Measurements from ENCODE around the gene CACNG5. TPM values are rescaled to one million over a fixed set of nuclear protein-coding genes. Genes with fewer than 3 reads are reported as not detected.
A peak's percentile ranks its signal among the peaks of the same experiment; 100 is the strongest.
"Not testable (repeated sequence)": the region's sequence is repeated elsewhere in the genome, so short reads cannot be mapped to it uniquely, and the experiment has no call there.

CACNG5 gene
- total RNA-seq, 1 experiment from 2014 or later = 0.21 TPM

DNA sequence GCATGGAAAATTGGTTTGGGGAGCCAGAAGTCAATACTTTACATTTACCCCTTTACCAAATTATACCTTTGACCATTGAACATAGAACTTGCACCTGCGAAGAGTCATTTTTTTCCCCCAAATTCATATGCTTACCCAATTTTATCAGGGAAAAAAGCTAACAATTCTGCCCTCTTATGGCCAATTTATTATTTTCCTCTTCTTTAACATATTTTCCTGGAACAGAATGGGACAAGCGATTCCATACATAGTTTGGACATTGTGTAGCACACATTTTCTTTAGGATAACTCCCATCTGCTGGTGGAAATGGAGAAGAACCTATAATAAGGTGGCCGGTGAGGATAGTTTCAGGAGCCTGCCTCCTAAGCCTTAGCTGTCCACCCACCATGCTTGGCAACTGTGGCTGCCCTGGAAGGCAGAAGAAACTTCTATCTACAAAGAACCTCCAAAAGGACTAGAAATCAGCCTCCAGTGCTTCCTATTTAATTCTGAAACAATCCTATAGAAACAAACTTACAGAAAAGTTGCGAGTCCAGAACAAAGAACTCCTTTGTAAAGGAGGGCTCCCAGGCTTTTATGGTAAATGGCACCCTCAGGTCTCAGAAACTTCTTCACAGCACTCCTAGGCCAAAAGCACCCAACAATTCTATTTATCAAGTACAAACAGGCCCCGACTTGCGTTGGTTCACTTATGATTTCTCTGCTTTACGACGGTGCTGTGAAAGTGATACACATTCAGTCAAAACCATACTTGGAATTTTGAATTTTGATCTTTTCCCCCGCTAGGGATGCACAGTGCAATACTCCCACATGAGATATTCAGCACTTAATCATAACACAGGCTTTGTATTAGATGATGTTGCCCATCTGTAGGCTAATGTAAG lies 65.5 kb downstream of the CACNG5 start:
- intact Hi-C loops (cut with micrococcal nuclease; ENCODE audit: unreplicated experiment) (no loop called here), in situ Hi-C loops (cut with HindIII; ENCODE audit: low pct_unique_long_range_greater_than_20kb, low sequenced_read_pairs) (no loop called here)
- TF ChIP-seq, protein P1, sequence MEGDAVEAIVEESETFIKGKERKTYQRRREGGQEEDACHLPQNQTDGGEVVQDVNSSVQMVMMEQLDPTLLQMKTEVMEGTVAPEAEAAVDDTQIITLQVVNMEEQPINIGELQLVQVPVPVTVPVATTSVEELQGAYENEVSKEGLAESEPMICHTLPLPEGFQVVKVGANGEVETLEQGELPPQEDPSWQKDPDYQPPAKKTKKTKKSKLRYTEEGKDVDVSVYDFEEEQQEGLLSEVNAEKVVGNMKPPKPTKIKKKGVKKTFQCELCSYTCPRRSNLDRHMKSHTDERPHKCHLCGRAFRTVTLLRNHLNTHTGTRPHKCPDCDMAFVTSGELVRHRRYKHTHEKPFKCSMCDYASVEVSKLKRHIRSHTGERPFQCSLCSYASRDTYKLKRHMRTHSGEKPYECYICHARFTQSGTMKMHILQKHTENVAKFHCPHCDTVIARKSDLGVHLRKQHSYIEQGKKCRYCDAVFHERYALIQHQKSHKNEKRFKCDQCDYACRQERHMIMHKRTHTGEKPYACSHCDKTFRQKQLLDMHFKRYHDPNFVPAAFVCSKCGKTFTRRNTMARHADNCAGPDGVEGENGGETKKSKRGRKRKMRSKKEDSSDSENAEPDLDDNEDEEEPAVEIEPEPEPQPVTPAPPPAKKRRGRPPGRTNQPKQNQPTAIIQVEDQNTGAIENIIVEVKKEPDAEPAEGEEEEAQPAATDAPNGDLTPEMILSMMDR (IDR thresholded peaks at IDR 0.05) = peak; percentile 54; the same call in 1 of the 2 replicates
- no peak for TF ChIP-seq TCF7L2 (IDR thresholded peaks at IDR 0.05; ENCODE audit: low read depth, low read length)
- no peak for TF ChIP-seq POLR2AphosphoS5 (IDR thresholded peaks at IDR 0.05; ENCODE audit: low read depth, low read length)
- TF ChIP-seq SIN3A (IDR thresholded peaks at IDR 0.05; ENCODE audit: borderline replicate concordance, insufficient read depth, low read depth, low read length) = no peak
- no peaks in the 10 kb centered on the region for H3K9me3 ChIP-seq (ENCODE audit: control insufficient read depth, insufficient read depth, low read depth, low read length)
- ChIA-PET POLR2A (no interaction called here), CTCF (interaction anchor here (0.7 to 0.8 kb wide), 2 partner anchors 172 to 569 kb away, joined by 3 to 4 read pairs; no protein-coding TSS in a partner anchor)
- BruUV-seq (replicated peaks) = no TSS peak
- ATAC-seq (no peak; the same call in 1 of the 2 replicates), DNase-seq (ENCODE audit: low read depth, low spot score) (no peak)
- H3K4me3 ChIP-seq (ENCODE audit: low read depth in 2 of 2, low read length in 2 of 2) = no peak overlapping the region
- no peak overlapping the region for H3K27ac ChIP-seq (ENCODE audit: low read length)
- peaks cover 2% of the 10 kb centered on the region; the same call in 1 of the 2 replicates for H3K4me1 ChIP-seq (ENCODE audit: control insufficient read depth, insufficient read depth, low read length)
- H3K36me3 ChIP-seq (ENCODE audit: control insufficient read depth, insufficient read depth, low read length) = no peaks in the 10 kb centered on the region
- no peaks in the 10 kb centered on the region for H3K27me3 ChIP-seq (ENCODE audit: control insufficient read depth, insufficient read depth, low read length)

DNA sequence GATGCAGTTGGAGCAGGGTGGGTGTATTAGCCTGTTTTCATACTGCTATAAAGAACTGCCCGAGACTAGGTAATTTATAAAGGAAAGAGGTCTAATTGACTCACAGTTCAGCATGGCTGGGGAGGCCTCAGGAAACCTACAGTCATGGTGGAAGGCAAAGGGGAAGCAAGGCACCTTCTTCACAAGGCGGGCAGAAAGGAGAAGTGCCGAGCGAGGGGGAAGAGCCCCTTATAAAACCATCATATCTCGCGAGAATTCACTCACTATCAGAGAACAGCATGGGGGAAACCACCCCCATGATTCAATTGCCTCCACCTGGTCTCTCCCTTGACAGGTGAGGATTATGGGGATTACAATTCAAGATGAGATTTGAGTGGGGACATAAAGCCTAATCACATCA lies 68.4 kb downstream of the CACNG5 start:
- ATAC-seq; H3K4me3 ChIP-seq (ENCODE audit: low read depth in 2 of 2, low read length in 2 of 2); BruUV-seq (replicated peaks); DNase-seq (ENCODE audit: low read depth, low spot score); H3K36me3 ChIP-seq (ENCODE audit: control insufficient read depth, insufficient read depth, low read length); in situ Hi-C loops (cut with HindIII; ENCODE audit: low pct_unique_long_range_greater_than_20kb, low sequenced_read_pairs); POLR2A ChIA-PET; H3K27ac ChIP-seq (ENCODE audit: low read length); H3K9me3 ChIP-seq (ENCODE audit: control insufficient read depth, insufficient read depth, low read depth, low read length); H3K4me1 ChIP-seq (ENCODE audit: control insufficient read depth, insufficient read depth, low read length); H3K27me3 ChIP-seq (ENCODE audit: control insufficient read depth, insufficient read depth, low read length); intact Hi-C loops (cut with micrococcal nuclease; ENCODE audit: unreplicated experiment): not testable (repeated sequence)
- CTCF ChIA-PET = interaction anchor here (0.6 kb wide), 1 partner anchor 213 kb away, joined by 3 read pairs; no protein-coding TSS in a partner anchor

DNA sequence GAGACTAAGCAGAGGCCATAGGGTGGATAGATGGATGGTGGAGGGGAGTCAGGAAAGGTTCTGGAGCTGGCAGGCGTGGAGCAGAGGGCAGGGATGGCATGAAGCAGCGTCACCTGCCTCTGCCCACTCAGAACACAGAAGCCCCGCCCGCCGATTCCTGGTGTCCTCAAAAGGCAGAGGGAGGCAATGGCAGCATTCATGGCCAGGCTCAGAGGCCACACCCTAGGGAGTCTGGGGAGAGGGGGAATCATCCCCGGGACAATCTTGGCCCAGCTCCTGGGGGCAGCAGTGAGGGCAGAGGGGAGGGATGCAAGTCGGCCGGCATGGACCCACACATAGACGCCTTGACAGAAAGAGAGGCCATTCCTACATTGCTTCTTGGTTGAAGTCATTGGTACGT lies 68.9 kb downstream of the CACNG5 start:
- no TSS peak for BruUV-seq (replicated peaks)
- Histone ChIP-seq H3K4me3 (ENCODE audit: low read depth in 2 of 2, low read length in 2 of 2) (no peak overlapping the region), H3K4me1 (ENCODE audit: control insufficient read depth, insufficient read depth, low read length) (peaks cover 2% of the 10 kb centered on the region; the same call in 1 of the 2 replicates), H3K27ac (ENCODE audit: low read length) (no peak overlapping the region), H3K27me3 (ENCODE audit: control insufficient read depth, insufficient read depth, low read length) (no peaks in the 10 kb centered on the region), H3K9me3 (ENCODE audit: control insufficient read depth, insufficient read depth, low read depth, low read length) (no peaks in the 10 kb centered on the region), H3K36me3 (ENCODE audit: control insufficient read depth, insufficient read depth, low read length) (no peaks in the 10 kb centered on the region)
- in situ Hi-C loops (cut with HindIII; ENCODE audit: low pct_unique_long_range_greater_than_20kb, low sequenced_read_pairs) (no loop called here), intact Hi-C loops (cut with micrococcal nuclease; ENCODE audit: unreplicated experiment) (no loop called here)
- DNase-seq (ENCODE audit: low read depth, low spot score) (no peak), ATAC-seq (no peak)
- POLR2A ChIA-PET = no interaction called here
- CTCF ChIA-PET = interaction anchor here (0.6 kb wide), 1 partner anchor 213 kb away, joined by 3 read pairs; no protein-coding TSS in a partner anchor
- no peak for TF ChIP-seq SIN3A (IDR thresholded peaks at IDR 0.05; ENCODE audit: borderline replicate concordance, insufficient read depth, low read depth, low read length)
- no peak for TF ChIP-seq POLR2AphosphoS5 (IDR thresholded peaks at IDR 0.05; ENCODE audit: low read depth, low read length)
- TF ChIP-seq, protein P1 (IDR thresholded peaks at IDR 0.05) = no peak
- TF ChIP-seq TCF7L2 (IDR thresholded peaks at IDR 0.05; ENCODE audit: low read depth, low read length) = no peak
- TF ChIP-seq, protein P2, sequence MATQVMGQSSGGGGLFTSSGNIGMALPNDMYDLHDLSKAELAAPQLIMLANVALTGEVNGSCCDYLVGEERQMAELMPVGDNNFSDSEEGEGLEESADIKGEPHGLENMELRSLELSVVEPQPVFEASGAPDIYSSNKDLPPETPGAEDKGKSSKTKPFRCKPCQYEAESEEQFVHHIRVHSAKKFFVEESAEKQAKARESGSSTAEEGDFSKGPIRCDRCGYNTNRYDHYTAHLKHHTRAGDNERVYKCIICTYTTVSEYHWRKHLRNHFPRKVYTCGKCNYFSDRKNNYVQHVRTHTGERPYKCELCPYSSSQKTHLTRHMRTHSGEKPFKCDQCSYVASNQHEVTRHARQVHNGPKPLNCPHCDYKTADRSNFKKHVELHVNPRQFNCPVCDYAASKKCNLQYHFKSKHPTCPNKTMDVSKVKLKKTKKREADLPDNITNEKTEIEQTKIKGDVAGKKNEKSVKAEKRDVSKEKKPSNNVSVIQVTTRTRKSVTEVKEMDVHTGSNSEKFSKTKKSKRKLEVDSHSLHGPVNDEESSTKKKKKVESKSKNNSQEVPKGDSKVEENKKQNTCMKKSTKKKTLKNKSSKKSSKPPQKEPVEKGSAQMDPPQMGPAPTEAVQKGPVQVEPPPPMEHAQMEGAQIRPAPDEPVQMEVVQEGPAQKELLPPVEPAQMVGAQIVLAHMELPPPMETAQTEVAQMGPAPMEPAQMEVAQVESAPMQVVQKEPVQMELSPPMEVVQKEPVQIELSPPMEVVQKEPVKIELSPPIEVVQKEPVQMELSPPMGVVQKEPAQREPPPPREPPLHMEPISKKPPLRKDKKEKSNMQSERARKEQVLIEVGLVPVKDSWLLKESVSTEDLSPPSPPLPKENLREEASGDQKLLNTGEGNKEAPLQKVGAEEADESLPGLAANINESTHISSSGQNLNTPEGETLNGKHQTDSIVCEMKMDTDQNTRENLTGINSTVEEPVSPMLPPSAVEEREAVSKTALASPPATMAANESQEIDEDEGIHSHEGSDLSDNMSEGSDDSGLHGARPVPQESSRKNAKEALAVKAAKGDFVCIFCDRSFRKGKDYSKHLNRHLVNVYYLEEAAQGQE (IDR thresholded peaks at IDR 0.05; ENCODE audit: insufficient read depth in 1 of 2, low read depth in 2 of 2, low read length in 1 of 2) = no peak

Data from Panc1 (cell line).